ENCODE measurements around the gene GATA6. TPM values are rescaled to one million over a fixed set of nuclear protein-coding genes. Genes with fewer than 3 reads are reported as not detected.

GATA6 gene
- total RNA-seq, 4 donors from 2014 or later: 49.7 to 223 (median 65.7) TPM

GRCh38 chr18:22132258-22132657, 37.1 kb upstream of the GATA6 start:
- WGBS, 2 donors (ENCODE audit: low coverage in 1 of 2): 76 to 84% methylated on average over 2 of the region's 2 CpGs
- DNase-seq: no peak
- TF ChIP-seq, protein P1, sequence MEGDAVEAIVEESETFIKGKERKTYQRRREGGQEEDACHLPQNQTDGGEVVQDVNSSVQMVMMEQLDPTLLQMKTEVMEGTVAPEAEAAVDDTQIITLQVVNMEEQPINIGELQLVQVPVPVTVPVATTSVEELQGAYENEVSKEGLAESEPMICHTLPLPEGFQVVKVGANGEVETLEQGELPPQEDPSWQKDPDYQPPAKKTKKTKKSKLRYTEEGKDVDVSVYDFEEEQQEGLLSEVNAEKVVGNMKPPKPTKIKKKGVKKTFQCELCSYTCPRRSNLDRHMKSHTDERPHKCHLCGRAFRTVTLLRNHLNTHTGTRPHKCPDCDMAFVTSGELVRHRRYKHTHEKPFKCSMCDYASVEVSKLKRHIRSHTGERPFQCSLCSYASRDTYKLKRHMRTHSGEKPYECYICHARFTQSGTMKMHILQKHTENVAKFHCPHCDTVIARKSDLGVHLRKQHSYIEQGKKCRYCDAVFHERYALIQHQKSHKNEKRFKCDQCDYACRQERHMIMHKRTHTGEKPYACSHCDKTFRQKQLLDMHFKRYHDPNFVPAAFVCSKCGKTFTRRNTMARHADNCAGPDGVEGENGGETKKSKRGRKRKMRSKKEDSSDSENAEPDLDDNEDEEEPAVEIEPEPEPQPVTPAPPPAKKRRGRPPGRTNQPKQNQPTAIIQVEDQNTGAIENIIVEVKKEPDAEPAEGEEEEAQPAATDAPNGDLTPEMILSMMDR (IDR thresholded peaks at IDR 0.05): no peak
- no peak for TF ChIP-seq EP300 (IDR thresholded peaks at IDR 0.05; ENCODE audit: low read depth)
- TF ChIP-seq POLR2AphosphoS5 (IDR thresholded peaks at IDR 0.05): no peak
- no peak for TF ChIP-seq POLR2A (IDR thresholded peaks at IDR 0.05)
- Histone ChIP-seq H3K36me3 (no peaks in the 10 kb centered on the region), H3K27me3 (no peaks in the 10 kb centered on the region), H3K27ac (no peak overlapping the region), H3K4me1 (peaks cover 0 to 5% (median 0%) of the 10 kb centered on the region in 4 donors), H3K4me3 (no peak overlapping the region), H3K9me3 (no peaks in the 10 kb centered on the region)
- intact Hi-C loops (cut with DNase I; ENCODE audit: low total_unique reads): no loop called here
- in situ Hi-C loops (cut with MboI; ENCODE audit: low pct_ligation_motif_present in 1 of 4, low pct_unique_long_range_greater_than_20kb in 1 of 4, low sequenced_read_pairs in 3 of 4): no loop called here

GRCh38 chr18:22132763-22133162, 36.6 kb upstream of the GATA6 start:
- Histone ChIP-seq H3K27me3 (no peaks in the 10 kb centered on the region), H3K9me3 (no peaks in the 10 kb centered on the region), H3K4me1 (peaks cover 0 to 5% (median 0%) of the 10 kb centered on the region in 4 donors), H3K36me3 (no peaks in the 10 kb centered on the region), H3K27ac (no peak overlapping the region), H3K4me3 (no peak overlapping the region)
- TF ChIP-seq, protein P1 (IDR thresholded peaks at IDR 0.05): no peak
- TF ChIP-seq POLR2A (IDR thresholded peaks at IDR 0.05) (no peak), EP300 (IDR thresholded peaks at IDR 0.05; ENCODE audit: low read depth) (no peak), POLR2AphosphoS5 (IDR thresholded peaks at IDR 0.05) (no peak)
- in situ Hi-C loops (cut with MboI; ENCODE audit: low pct_ligation_motif_present in 1 of 4, low pct_unique_long_range_greater_than_20kb in 1 of 4, low sequenced_read_pairs in 3 of 4) (no loop called here), intact Hi-C loops (cut with DNase I; ENCODE audit: low total_unique reads) (no loop called here)
- no peak for DNase-seq
- 71 to 78% methylated on average over 1 to 2 of the region's 2 CpGs for WGBS, 2 donors (ENCODE audit: low coverage in 1 of 2)

- in situ Hi-C loops (cut with MboI; ENCODE audit: low pct_ligation_motif_present in 1 of 4, low pct_unique_long_range_greater_than_20kb in 1 of 4, low sequenced_read_pairs in 3 of 4) (no loop called here), intact Hi-C loops (cut with DNase I; ENCODE audit: low total_unique reads) (no loop called here)
- Histone ChIP-seq H3K27me3 (no peaks in the 10 kb centered on the region), H3K4me3 (no peak overlapping the region), H3K4me1 (peaks cover 0 to 5% (median 0%) of the 10 kb centered on the region in 4 donors), H3K36me3 (no peaks in the 10 kb centered on the region), H3K27ac (no peak overlapping the region), H3K9me3 (no peaks in the 10 kb centered on the region)
- DNase-seq: no peak
- TF ChIP-seq POLR2A (IDR thresholded peaks at IDR 0.05): no peak
- TF ChIP-seq, protein P1 (IDR thresholded peaks at IDR 0.05): no peak
- no peak for TF ChIP-seq EP300 (IDR thresholded peaks at IDR 0.05; ENCODE audit: low read depth)
- TF ChIP-seq POLR2AphosphoS5 (IDR thresholded peaks at IDR 0.05): no peak
- WGBS, 2 donors (ENCODE audit: low coverage in 1 of 2): 49 to 62% methylated on average over 2 to 4 of the region's 4 CpGs
Measured at GRCh38 chr18:22136395-22136794, 33.0 kb upstream of the GATA6 start.

DNA sequence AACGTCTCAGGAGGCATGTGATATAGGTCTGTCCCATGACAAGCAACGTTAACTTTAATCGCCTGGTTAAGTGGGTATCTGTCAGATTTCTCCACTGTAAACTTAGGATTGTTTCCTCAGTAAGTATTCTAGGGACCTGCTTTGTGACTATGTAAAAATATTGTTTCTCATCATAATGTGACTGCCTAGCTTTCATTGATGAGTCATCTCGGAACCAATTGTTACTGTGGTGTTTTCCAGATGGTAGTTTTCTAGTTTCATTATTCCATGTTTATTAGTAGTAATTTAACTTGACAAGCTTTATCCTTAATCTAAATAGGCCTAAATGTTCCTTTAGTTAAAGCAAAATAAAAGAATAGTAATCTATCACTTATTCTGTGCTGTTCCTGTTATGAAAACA, 28.2 kb upstream of the GATA6 start:
- in situ Hi-C loops (cut with MboI; ENCODE audit: low pct_ligation_motif_present in 1 of 4, low pct_unique_long_range_greater_than_20kb in 1 of 4, low sequenced_read_pairs in 3 of 4): no loop called here
- WGBS, 2 donors (ENCODE audit: low coverage in 1 of 2): 64 to 72% methylated on average over 4 of the region's 4 CpGs
- H3K9me3 ChIP-seq: no peaks in the 10 kb centered on the region

More for the DNA sequence above, 28.2 kb upstream of the GATA6 start:
- intact Hi-C loops (cut with DNase I; ENCODE audit: low total_unique reads): no loop called here
- DNase-seq: no peak
- peaks cover 0 to 2% (median 0%) of the 10 kb centered on the region in 4 donors for H3K4me1 ChIP-seq
- TF ChIP-seq POLR2AphosphoS5 (IDR thresholded peaks at IDR 0.05): no peak
- TF ChIP-seq EP300 (IDR thresholded peaks at IDR 0.05; ENCODE audit: low read depth): no peak
- no peak for TF ChIP-seq POLR2A (IDR thresholded peaks at IDR 0.05)
- TF ChIP-seq, protein P1 (IDR thresholded peaks at IDR 0.05): no peak
- no peaks in the 10 kb centered on the region for H3K27me3 ChIP-seq
- H3K36me3 ChIP-seq: no peaks in the 10 kb centered on the region
- no peak overlapping the region for H3K4me3 ChIP-seq
- no peak overlapping the region for H3K27ac ChIP-seq
